ENCODE measurements around the gene EIF4G3.
"Not testable (repeated sequence)": the region's sequence is repeated elsewhere in the genome, so short reads cannot be mapped to it uniquely, and the experiment has no call there.

EIF4G3 gene

DNA sequence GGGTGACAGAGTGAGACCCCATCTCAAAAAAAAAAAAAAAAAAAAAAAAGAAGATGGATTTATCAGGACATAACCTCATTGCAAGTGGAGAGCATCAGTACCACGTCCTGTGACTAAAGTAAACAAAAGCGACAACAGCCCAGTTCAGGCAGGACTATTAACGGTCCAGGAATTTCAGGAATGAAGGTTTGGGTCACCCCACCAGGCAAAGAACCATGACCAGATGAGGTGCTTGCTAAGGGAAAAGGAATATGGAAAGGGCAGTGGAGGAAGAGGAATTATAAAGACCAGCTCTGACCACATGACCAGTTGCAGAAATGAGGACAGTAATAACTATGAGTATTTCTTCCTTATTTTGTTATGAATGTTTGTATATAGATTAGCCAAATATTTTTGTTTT, 35.4 kb upstream of the EIF4G3 start:
- no peaks in the 10 kb centered on the region for H3K4me1 ChIP-seq (ENCODE audit: control insufficient read depth, low read length)
- H3K27ac ChIP-seq (ENCODE audit: low read depth, low read length) = no peak overlapping the region
- TF ChIP-seq EZH2phosphoT487 (IDR thresholded peaks at IDR 0.05; ENCODE audit: borderline replicate concordance, low read length) = no peak
- TF ChIP-seq, protein P1, sequence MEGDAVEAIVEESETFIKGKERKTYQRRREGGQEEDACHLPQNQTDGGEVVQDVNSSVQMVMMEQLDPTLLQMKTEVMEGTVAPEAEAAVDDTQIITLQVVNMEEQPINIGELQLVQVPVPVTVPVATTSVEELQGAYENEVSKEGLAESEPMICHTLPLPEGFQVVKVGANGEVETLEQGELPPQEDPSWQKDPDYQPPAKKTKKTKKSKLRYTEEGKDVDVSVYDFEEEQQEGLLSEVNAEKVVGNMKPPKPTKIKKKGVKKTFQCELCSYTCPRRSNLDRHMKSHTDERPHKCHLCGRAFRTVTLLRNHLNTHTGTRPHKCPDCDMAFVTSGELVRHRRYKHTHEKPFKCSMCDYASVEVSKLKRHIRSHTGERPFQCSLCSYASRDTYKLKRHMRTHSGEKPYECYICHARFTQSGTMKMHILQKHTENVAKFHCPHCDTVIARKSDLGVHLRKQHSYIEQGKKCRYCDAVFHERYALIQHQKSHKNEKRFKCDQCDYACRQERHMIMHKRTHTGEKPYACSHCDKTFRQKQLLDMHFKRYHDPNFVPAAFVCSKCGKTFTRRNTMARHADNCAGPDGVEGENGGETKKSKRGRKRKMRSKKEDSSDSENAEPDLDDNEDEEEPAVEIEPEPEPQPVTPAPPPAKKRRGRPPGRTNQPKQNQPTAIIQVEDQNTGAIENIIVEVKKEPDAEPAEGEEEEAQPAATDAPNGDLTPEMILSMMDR (IDR thresholded peaks at IDR 0.05; ENCODE audit: low read depth, low read length, poor library complexity, severe bottlenecking) = no peak
- no peaks in the 10 kb centered on the region for H3K9me2 ChIP-seq (replicated peaks; ENCODE audit: control insufficient read depth, low read length)
- H3K36me3 ChIP-seq (ENCODE audit: control insufficient read depth, low read length) = no peaks in the 10 kb centered on the region
- no peak overlapping the region for H3K4me2 ChIP-seq (ENCODE audit: low read length)
- no peaks in the 10 kb centered on the region for H3F3A ChIP-seq (ENCODE audit: control insufficient read depth, insufficient read depth)
- H4K20me1 ChIP-seq (ENCODE audit: control insufficient read depth, insufficient read depth, low read depth, low read length) = no peaks in the 10 kb centered on the region
- no peak overlapping the region for H3K4me3 ChIP-seq (ENCODE audit: low read length)
- no peaks in the 10 kb centered on the region for H3K27me3 ChIP-seq (ENCODE audit: control insufficient read depth, low read length)
- no peaks in the 10 kb centered on the region for H3K9me3 ChIP-seq (ENCODE audit: control insufficient read depth, insufficient read depth, low read length)
- no peaks in the 10 kb centered on the region for H3K79me2 ChIP-seq (ENCODE audit: control insufficient read depth, low read length)

DNA sequence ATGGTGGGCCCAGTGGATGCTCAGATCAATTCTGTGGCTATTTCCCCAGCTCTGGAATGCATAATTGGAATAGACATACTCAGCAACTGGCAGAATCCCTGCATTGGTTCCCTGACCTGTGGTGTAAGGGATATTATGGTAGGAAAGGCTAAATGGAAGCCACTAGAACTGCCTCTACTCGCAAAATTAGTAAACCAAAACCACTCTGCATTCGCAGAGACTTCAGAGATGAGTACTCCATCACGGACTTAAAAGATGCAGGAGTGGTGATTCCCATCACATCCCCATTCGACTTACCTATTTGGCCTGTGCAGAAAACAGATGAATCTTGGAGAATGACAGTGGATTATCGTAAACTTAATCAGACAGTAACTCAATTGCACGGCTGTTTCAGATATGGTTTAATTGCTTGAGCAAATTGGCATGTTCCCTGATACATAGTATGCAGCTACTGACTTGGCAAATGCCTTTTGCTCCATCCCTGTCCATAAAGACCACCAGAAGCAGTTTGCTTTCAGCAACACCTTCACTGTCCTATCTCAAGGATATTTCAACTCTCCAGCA, 31.5 kb upstream of the EIF4G3 start:
- not testable (repeated sequence) for H3K9me3 ChIP-seq (ENCODE audit: control insufficient read depth, insufficient read depth, low read length); H4K20me1 ChIP-seq (ENCODE audit: control insufficient read depth, insufficient read depth, low read depth, low read length); H3K27ac ChIP-seq (ENCODE audit: low read depth, low read length); H3K79me2 ChIP-seq (ENCODE audit: control insufficient read depth, low read length); H3K4me1 ChIP-seq (ENCODE audit: control insufficient read depth, low read length); H3F3A ChIP-seq (ENCODE audit: control insufficient read depth, insufficient read depth); H3K9me2 ChIP-seq (replicated peaks; ENCODE audit: control insufficient read depth, low read length); H3K36me3 ChIP-seq (ENCODE audit: control insufficient read depth, low read length); H3K4me2 ChIP-seq (ENCODE audit: low read length); H3K4me3 ChIP-seq (ENCODE audit: low read length); H3K27me3 ChIP-seq (ENCODE audit: control insufficient read depth, low read length)

DNA sequence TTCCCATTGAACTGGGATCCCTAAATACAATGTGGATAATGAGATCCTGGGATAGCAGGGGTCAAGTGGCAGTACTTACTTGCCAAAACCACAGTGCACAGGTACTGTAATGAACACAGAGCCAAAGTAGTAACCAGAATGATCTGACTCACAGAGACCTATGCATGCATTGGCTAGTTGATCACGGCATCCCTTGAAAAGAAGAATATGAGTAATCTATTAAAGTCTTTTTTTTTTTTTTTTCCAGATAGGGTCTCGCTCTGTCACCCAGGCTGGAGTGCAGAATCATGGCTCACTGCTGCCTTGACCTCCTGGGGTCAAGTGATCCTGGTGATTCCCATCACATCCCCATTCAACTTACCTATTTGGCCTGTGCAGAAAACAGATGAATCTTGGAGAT, 29.4 kb upstream of the EIF4G3 start:
- no peaks in the 10 kb centered on the region for H3K36me3 ChIP-seq (ENCODE audit: control insufficient read depth, low read length)
- no peaks in the 10 kb centered on the region for H3K79me2 ChIP-seq (ENCODE audit: control insufficient read depth, low read length)
- H3K4me2 ChIP-seq (ENCODE audit: low read length) = no peak overlapping the region
- no peak overlapping the region for H3K4me3 ChIP-seq (ENCODE audit: low read length)
- no peaks in the 10 kb centered on the region for H4K20me1 ChIP-seq (ENCODE audit: control insufficient read depth, insufficient read depth, low read depth, low read length)
- H3K27ac ChIP-seq (ENCODE audit: low read depth, low read length) = no peak overlapping the region
- TF ChIP-seq, protein P1 (IDR thresholded peaks at IDR 0.05; ENCODE audit: low read depth, low read length, poor library complexity, severe bottlenecking) = no peak
- no peak for TF ChIP-seq EZH2phosphoT487 (IDR thresholded peaks at IDR 0.05; ENCODE audit: borderline replicate concordance, low read length)
- H3K4me1 ChIP-seq (ENCODE audit: control insufficient read depth, low read length) = no peaks in the 10 kb centered on the region
- H3K9me2 ChIP-seq (replicated peaks; ENCODE audit: control insufficient read depth, low read length) = no peaks in the 10 kb centered on the region
- H3F3A ChIP-seq (ENCODE audit: control insufficient read depth, insufficient read depth) = no peaks in the 10 kb centered on the region
- H3K9me3 ChIP-seq (ENCODE audit: control insufficient read depth, insufficient read depth, low read length) = no peaks in the 10 kb centered on the region
- no peaks in the 10 kb centered on the region; the same call in 1 of the 2 replicates for H3K27me3 ChIP-seq (ENCODE audit: control insufficient read depth, low read length)

DNA sequence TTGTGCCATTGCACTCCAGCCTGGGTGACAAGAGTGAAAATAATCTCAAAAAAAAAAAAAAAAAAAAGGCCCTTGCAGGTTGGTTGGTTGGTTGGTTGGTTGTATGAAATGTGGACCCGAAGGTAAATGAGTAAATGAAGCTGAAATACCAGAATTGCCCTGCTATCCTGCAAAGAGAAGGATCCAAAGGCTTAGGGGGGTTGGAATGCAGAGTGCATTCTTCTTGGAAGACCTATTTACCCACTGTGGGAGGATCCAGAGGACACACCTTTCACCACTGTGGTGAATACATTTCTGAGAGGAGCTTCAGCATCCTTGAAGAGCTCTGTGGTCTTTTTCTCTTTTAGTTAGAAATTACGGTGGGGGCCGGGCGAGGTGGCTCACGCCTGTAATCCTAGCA, 28.7 kb upstream of the EIF4G3 start:
- H3K4me1 ChIP-seq (ENCODE audit: control insufficient read depth, low read length) = no peaks in the 10 kb centered on the region
- no peaks in the 10 kb centered on the region for H3K36me3 ChIP-seq (ENCODE audit: control insufficient read depth, low read length)
- no peaks in the 10 kb centered on the region for H3K79me2 ChIP-seq (ENCODE audit: control insufficient read depth, low read length)
- H3K4me2 ChIP-seq (ENCODE audit: low read length) = no peak overlapping the region
- H3K4me3 ChIP-seq (ENCODE audit: low read length) = no peak overlapping the region
- H3K9me2 ChIP-seq (replicated peaks; ENCODE audit: control insufficient read depth, low read length) = no peaks in the 10 kb centered on the region
- no peaks in the 10 kb centered on the region for H3F3A ChIP-seq (ENCODE audit: control insufficient read depth, insufficient read depth)
- no peaks in the 10 kb centered on the region for H4K20me1 ChIP-seq (ENCODE audit: control insufficient read depth, insufficient read depth, low read depth, low read length)
- no peaks in the 10 kb centered on the region; the same call in 1 of the 2 replicates for H3K27me3 ChIP-seq (ENCODE audit: control insufficient read depth, low read length)
- TF ChIP-seq, protein P1 (IDR thresholded peaks at IDR 0.05; ENCODE audit: low read depth, low read length, poor library complexity, severe bottlenecking) = no peak
- no peak for TF ChIP-seq EZH2phosphoT487 (IDR thresholded peaks at IDR 0.05; ENCODE audit: borderline replicate concordance, low read length)
- no peak overlapping the region for H3K27ac ChIP-seq (ENCODE audit: low read depth, low read length)
- H3K9me3 ChIP-seq (ENCODE audit: control insufficient read depth, insufficient read depth, low read length) = no peaks in the 10 kb centered on the region
